Superior temporal gyrus (tissue), 1 donor: ENCODE data around the gene WWTR1.

ENCODE experiments used
- DNase-seq: peaks from one replicate; pipeline ENCODE4 v3.0.0-alpha.2; 2016; ENCODE audit errors: extremely low spot score

Gene WWTR1

DNA sequence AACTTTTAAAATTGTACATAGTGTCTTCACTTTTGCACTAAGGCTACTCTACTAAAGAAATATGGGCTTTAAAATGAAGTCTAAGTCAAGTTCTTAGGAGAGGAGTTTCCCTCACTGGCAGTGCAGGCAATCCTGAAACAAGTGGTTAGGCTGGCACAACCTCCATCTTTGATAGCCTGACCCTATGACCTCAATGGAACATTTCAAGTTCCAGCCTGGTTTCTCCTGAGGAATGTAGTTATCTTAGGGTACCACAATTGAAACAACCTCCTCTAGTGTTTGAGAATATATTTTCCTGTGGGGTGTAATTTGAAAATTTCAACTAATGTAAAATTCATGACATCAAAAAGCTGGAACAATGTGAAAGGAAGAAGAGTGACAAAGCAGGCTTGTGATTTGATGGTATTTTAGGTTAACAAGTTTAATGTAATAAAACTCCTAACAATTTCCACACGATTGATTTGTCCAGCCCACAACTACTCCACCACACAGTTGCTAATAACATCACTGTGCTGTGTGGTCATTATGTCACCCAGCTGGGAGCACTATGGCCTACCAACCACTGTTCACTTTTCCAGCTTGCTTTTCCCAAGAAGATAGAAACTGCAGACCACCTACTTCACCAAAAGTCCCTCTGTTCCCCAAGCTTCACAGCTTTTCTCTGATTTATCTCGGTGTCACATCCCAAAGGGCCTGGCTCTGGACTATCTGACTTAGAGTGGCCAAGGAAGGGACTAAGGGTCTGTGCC is 1.8 kb downstream of the WWTR1 start:
- DNase-seq: no peak

DNA sequence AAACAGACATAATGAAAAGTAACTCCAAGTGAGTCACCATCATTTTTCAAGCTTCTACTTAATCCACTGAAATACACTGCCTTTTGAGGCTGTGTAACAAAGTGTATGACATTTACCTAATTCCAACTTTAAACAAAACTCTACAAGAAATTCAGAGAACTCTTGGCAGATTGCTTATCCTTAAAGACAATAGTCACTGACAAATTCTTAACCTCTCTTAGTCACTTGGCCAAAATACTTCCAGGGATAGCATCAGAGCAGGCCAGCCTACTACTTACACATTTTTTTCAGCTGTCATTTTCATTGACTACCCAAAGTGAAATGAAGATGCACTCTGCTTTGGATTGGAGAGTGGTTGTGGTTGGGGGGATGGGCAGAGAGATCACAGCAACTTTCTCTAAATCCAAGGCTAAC is 3.6 kb downstream of the WWTR1 start:
- no peak for DNase-seq

DNA sequence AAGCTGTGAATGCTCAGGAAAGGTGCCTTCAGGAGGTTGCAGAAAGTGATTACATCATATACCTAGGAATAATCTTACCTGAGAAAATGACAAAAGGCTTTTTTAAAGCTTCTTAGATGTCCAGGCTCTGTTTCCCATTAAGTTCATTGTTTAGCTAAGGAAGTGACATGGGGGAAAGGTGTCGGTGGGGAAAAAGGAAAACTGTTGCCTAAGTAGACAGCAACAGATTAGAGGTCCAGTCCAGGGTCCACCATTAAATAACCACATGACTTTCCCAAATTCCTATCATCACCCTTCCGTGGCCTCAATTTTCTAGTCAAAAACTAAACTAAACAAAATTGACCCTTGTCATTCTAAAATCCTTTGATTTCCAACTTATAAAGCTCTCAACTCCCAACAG is 4.3 kb downstream of the WWTR1 start:
- DNase-seq: no peak

DNA sequence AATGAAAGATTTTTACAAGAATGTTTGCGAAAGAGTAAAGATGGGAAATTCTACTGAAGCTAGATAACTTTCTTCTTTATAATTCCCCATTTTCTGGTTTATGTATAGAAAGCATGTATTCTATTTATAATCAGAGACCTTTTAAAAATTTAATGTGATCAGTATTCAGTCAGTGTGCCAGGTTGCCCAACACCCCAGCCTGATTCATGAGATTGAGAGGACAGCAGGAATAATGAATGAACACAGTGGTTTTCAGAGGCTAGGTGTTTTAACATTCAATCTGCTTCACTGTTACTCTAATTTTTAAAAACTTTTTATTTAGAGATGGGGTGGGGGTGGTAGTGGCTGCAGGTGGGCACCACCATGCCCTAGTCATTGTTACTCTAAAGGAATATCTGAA is 4.7 kb downstream of the WWTR1 start:
- no peak for DNase-seq

DNA sequence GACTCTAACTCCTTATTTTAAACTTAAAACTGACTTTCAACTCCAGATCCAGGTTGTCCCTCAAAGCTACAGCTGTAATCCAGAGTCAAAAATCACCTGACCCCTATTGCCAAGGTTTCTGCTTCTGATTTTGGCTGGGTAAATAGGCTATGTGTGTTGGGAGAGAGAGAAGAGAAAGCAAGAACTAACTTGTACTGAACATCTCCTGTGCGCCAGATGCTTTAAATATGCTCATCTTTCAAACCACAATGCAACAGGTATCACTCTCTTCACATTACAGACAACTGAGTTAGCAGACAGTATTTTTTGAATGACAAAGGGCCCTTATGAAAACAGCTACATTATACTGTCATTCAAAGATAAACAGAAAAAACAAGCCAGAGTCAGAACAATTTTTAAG is 7.0 kb downstream of the WWTR1 start:
- DNase-seq: no peak

GRCh38 chr3:149648525-149648924 is 9.3 kb downstream of the WWTR1 start:
- no peak for DNase-seq

DNA sequence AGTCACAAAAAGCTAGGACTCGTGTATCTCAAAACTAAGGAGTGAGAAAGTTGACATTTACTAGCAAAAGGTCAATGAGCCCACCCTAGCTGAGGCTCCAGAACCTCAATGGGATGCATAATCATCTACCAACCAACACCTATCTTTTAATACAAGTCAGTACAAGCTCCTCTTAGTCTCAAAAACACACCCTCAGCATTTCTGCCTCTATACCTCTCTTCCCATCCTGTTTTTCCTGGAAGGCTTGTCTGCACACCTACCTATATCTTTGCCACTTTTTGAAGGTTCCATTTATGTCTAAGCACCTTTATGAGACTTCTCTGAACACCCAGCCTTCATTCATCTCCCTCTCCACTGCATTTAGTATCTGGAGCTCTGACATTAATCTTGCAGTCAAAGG is 10.0 kb downstream of the WWTR1 start:
- DNase-seq: no peak

DNA sequence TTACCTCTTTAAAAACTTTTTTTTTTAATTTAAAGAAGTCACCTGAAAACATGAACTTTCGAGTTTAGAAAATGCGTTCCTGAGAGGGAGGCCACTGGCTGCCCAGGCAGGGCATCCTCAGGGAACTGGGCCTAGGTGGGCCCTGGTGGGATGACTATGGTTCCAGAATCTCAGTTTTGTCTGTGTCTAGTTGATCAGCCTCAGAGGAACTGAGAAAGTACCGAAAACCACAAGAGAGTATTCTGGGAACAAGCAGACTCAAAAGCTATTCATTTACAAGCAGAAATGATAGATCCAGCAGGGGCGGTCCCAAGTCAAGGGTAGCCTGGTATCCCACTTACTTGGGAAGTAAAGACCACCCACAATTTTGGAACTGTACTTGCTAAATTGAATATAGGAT is 10.5 kb downstream of the WWTR1 start:
- no peak for DNase-seq

DNA sequence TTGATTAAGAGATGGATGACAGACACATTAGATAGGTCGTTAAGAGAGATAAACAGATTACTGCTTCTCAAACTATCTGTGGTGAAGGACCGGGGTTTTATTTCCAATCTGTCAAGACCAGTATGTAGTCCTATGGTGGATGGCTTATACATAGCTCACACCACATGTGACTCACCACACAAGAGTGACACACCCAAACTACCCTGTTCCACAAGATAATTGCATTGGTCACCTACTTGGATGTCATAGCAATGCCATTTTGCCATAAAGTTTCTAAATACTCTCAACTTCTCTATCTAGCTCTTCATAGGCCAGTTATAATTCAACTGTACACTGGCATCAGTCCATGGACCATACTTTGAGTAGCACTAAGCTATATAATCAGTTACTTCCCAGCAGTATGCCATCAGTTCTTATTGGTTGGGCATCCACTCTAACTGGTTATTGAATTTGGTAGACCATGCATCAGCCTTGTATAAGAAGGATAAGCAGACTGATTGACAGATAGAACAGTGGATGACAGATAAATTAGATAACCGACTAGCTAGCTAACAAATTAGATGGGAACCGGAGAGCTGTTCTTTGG is 11.6 kb downstream of the WWTR1 start:
- no peak for DNase-seq

GRCh38 chr3:149643963-149644362 is 13.9 kb downstream of the WWTR1 start:
- no peak for DNase-seq

GRCh38 chr3:149643482-149643798 is 14.4 kb downstream of the WWTR1 start:
- DNase-seq: no peak

DNA sequence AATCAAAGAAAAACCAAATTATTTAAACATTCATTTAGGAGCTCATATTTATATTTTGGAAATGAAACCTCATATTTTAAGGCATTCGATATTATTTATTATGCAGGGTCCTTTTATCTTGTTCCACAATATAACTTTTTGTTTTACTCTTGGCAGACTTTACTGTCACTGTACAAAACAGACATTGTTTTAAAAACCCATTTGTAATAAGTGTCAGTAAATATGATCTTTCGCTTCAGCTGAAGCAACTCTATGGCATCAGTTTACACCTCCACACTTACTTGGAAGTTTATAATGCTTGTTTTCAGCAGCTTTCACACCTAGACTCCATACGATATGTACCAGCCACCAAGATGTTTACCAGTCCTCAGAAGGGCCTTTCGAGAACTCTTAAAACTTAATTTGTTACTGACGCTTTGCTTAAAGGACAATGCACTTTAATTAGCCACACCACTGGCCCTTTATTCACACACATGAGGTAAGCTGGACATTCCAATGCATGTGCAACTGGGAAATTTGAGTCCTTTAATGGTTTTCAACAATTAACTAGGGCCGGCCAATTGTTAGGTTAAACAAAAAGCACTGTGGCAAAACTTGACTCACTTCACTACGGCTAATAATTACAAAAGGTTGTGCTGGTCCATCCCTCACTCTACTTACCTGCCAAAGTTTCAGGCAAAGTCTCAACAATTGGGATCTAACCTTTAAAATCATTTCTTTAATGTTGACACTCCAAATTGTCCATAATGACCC is 16.7 kb downstream of the WWTR1 start:
- DNase-seq: no peak

DNA sequence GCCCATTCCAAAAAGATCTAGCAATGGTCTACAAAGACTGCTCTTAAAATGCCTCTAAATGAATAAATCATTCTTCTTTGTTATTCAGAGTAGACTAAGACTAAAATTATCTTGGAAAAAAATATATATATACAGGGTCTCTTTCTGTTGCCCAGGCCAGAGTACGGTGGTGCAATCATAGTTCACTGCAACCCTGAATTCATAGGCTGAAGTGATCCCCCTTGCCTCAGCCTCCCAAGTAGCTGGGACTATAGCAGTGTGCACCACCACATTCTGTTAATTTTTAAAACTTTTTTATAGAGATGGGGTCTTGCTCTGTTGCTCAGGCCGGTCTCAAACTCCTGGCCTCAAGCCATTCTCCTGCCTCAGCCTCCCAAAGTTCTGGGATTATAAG is 18.7 kb downstream of the WWTR1 start:
- no peak for DNase-seq

GRCh38 chr3:149638228-149639092 is 19.4 kb downstream of the WWTR1 start:
- DNase-seq: peak; percentile 46

GRCh38 chr3:149635396-149635795 is 22.4 kb downstream of the WWTR1 start:
- no peak for DNase-seq

DNA sequence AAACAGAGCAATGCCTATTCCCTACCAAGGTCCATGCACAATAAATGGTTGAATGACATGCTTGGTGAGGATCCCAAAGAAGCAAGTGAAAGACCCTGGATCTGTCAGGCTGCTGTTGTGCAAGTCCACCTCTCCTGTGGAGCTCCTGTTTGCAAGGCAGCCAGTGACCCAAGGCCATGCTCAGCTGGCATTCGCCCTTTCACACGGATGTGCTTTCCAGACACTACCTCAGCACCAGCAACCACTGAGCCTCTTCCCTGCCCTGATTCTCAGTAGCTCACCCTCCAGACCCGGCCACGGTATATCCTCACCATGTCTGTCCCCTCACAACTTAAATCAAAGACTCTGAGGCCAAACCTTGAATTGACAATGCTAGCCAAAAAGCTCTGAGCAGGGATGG is 23.3 kb downstream of the WWTR1 start:
- DNase-seq: no peak

GRCh38 chr3:149634072-149634471 is 23.8 kb downstream of the WWTR1 start:
- DNase-seq: no peak

DNA sequence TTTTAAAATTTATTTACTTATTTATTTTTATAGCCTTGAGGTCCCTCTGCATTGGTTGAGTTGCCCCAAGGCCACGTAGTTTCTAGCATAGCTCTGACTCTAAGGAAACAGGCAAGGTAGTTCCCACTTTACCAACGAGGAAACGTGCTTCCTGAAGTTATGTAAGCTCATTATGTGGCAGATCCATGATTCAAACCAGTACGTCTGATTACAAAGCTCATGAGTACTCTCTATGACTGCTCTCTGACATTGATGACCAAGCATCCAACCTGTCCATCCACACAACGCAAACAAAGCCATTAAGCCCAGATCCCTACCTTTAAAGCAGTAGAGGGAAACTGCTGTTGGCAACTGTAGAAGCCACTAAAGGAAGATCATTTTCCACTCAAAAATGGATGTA is 25.6 kb downstream of the WWTR1 start:
- DNase-seq: no peak

- DNase-seq: no peak
Observed at GRCh38 chr3:149630806-149631205, 27.0 kb downstream of the WWTR1 start.

DNA sequence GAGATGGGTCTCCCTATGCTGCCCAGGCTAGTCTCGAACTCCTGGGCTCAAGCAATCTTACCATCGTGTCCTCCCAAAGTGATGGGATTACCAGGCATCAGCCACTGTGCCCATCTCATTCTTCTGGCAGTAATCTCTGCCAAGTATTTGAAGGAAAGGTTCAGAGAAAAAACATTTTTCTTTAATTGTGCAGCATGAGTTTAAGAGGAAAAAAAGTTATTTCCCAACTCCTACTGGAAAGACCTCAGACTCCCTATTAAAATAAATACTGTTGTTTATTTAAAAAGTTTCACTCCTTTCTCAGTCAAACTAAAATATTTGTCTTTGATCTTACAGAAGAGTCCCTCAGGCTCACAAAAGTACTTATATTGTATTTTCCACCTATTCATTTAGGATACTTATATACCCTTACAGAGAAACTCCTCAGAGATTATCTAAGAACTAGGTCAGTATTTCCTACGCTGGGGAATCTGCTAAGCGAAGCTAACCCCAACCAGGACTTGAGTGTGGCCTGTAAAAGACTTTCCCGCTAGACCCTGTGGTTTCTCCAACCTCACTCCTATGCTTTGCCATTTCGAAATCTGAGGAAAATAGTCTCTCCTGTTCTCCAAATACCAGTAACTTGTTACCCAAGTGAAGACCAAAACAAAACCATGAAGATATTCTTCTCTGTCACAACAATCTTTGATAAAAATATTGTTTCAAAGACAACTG is 28.7 kb downstream of the WWTR1 start:
- no peak for DNase-seq

- DNase-seq: no peak
Observed at GRCh38 chr3:149626671-149627070, 31.2 kb downstream of the WWTR1 start.

- no peak for DNase-seq
Observed at GRCh38 chr3:149625795-149626194, 32.0 kb downstream of the WWTR1 start.
